ENCODE measurements around the gene C19orf38. TPM values are rescaled to one million over a fixed set of nuclear protein-coding genes. Genes with fewer than 3 reads are reported as not detected.

Gene C19orf38
- total RNA-seq, 2 experiments from 2014 or later, result 1.2 to 1.3 TPM

DNA sequence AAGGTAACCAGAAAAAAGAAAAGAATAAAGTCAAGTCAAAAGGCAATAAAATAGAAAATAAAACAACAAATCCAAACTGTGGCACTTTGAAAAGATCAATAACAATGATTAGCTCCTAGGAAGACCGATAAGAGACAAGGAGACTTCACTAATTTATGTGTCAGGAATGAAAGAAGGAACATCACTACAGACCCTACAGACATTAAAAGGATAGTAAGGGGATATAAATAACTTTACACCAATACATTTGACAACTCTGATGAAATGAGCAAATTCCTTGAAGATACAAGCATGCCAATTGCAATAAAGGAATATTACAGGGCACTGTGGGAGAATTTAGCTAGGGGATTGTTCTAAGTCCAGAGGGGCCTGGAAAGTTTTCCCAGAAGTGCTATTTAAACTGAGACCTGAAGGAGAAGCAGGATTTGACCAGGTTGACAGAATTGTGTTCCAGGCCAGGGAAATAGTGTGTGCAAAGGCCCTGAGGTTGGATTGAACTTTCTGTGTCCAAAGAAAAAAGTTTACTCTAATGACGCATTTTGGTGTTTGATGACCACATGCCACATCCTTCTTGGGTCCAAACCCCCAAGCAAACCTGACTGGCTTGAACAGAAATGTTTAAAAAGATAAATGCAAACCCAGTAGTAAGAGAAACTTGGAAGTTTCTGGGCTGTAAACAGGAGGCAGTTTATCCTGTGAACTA, 1.6 kb upstream of the C19orf38 start:
- TF ChIP-seq CTCF (IDR thresholded peaks at IDR 0.05), result no peak
- POLR2A ChIA-PET, result no interaction called here
- H3K4me3 Mint-ChIP-seq, result no peak overlapping the region

DNA sequence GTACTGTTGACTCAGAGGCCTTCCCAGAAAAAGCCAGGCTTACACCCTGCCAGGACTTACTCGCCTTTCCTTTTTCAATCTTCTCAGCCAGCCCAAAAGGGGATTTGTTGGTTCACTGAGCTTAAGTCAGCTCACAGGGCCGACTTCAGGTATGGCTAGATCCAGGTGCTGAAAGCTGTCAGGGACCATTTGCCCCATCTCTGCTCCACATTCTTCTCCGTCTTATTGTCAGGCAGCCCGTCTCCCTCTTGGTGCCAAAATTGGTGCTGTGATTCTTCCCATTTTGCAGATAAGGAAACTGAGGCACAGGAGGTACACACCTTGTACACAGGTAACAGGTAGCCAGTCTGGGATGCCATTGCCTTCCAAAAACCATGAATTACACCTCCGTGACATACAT, 2.4 kb downstream of the C19orf38 start:
- Mint-ChIP-seq H3K27ac (no peak overlapping the region), H3K4me3 (no peak overlapping the region), H3K4me1 (ENCODE audit: low read depth) (peaks cover 8% of the 10 kb centered on the region), H3K27me3 (no peaks in the 10 kb centered on the region), H3K9me3 (peaks cover 5% of the 10 kb centered on the region), H3K36me3 (ENCODE audit: low read depth) (peaks cover 3% of the 10 kb centered on the region)
- intact Hi-C loops (cut with micrococcal nuclease), result no loop called here
- ChIA-PET POLR2A (no interaction called here), CTCF (interaction anchor here (0.7 to 10.9 kb wide), 3 partner anchors 10 to 134 kb away, joined by 3 to 137 read pairs (median 5); partner anchors contain the start of gene CARM1)
- ATAC-seq (no peak), DNase-seq (no peak)
- TF ChIP-seq CTCF (IDR thresholded peaks at IDR 0.05), result no peak

More for the DNA sequence above, 1.6 kb upstream of the C19orf38 start:
- CTCF ChIA-PET, result interaction anchor here (0.6 to 4.6 kb wide), 7 partner anchors 10 to 266 kb away, joined by 3 to 34 read pairs (median 5); partner anchors contain the start of genes DNM2 and TMED1
- Mint-ChIP-seq H3K9me3 (peaks cover 5% of the 10 kb centered on the region), H3K27ac (no peak overlapping the region), H3K36me3 (ENCODE audit: low read depth) (peaks cover 3% of the 10 kb centered on the region), H3K27me3 (no peaks in the 10 kb centered on the region), H3K4me1 (ENCODE audit: low read depth) (peaks cover 8% of the 10 kb centered on the region)
- intact Hi-C loops (cut with micrococcal nuclease), result no loop called here
- DNase-seq, result no peak
- ATAC-seq, result no peak

DNA sequence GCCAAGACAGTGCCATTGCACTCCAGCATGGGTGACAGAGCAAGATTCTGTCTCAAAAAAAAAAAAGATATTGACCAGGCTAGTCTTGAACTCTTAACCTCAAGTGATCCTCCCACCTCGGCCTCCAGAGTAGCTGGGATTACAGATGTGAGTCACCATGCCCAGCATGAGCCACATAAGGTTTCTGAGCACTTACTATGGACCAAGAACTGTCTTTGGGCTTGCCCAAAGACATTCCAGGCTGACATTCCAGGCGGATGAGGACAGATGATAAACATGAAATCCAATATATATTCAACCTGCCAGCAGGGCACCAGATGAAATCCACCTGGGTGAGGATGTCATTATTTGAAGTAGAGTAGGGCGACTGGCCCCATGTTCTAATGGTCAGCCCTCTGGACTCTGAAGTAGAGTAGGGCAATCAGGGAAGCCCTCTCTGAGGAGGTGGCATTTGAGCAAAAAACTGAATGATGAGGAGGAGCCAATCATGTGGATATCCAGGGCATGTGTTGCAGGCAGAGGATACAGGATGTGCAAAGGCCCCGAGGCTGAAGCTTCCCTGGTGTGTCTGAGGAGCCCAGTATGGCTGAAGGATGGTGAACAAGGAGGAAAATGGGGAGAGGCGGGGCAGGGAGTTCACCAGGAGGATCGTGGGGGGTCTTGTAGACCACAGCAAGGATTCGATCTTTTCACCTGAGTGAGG, 4.0 kb downstream of the C19orf38 start:
- no peak for ATAC-seq
- Mint-ChIP-seq H3K4me1 (ENCODE audit: low read depth) (peaks cover 8% of the 10 kb centered on the region), H3K27me3 (no peaks in the 10 kb centered on the region), H3K27ac (no peak overlapping the region), H3K9me3 (no peaks in the 10 kb centered on the region), H3K36me3 (ENCODE audit: low read depth) (no peaks in the 10 kb centered on the region), H3K4me3 (no peak overlapping the region)
- TF ChIP-seq CTCF (IDR thresholded peaks at IDR 0.05), result no peak
- no peak for DNase-seq
- intact Hi-C loops (cut with micrococcal nuclease), result no loop called here
- CTCF ChIA-PET, result interaction anchor here (1.4 to 10.9 kb wide), 2 partner anchors 8 to 16 kb away, joined by 5 to 137 read pairs; partner anchors contain the start of gene CARM1
- POLR2A ChIA-PET, result interaction anchor here (0.6 to 1.0 kb wide), 3 partner anchors 13 to 122 kb away, joined by 3 to 4 read pairs (median 3); no protein-coding TSS in a partner anchor

DNA sequence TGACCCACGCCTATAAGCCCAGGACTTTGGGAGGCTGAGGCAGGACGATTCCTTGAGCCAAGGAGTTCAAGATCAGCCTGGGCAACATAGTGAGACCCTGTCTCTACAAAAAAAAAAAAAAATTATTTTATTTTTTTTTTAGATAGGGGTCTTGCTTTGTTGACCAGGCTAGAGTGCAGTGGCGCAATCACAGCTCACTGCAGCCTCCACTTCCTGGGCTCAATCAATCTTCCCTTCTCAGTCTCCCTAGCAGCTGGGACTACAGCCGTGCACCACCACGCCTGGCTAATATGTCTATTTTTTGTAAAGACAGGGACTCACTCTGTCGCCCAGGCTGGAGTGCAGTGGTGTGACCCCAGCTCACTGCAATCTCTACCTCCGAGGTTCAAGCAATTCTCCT, 4.7 kb downstream of the C19orf38 start:
- peaks cover 8% of the 10 kb centered on the region for H3K4me1 Mint-ChIP-seq (ENCODE audit: low read depth)
- ChIA-PET POLR2A (interaction anchor here (0.7 to 1.0 kb wide), 2 partner anchors 14 to 18 kb away, joined by 3 to 4 read pairs; no protein-coding TSS in a partner anchor), CTCF (interaction anchor here (10.9 kb wide), 1 partner anchor 16 kb away, joined by 137 read pairs; the partner anchor contains the start of gene CARM1)
- ATAC-seq (no peak), DNase-seq (no peak)
- H3K4me3 Mint-ChIP-seq, result no peak overlapping the region
- H3K36me3 Mint-ChIP-seq (ENCODE audit: low read depth), result no peaks in the 10 kb centered on the region
- no peaks in the 10 kb centered on the region for H3K9me3 Mint-ChIP-seq
- no peak overlapping the region for H3K27ac Mint-ChIP-seq
- intact Hi-C loops (cut with micrococcal nuclease), result no loop called here
- H3K27me3 Mint-ChIP-seq, result no peaks in the 10 kb centered on the region
- TF ChIP-seq CTCF (IDR thresholded peaks at IDR 0.05), result no peak
